Germinal center (tissue), 1 donor: ENCODE results near the gene RAD51B.
A peak's percentile ranks its signal among the peaks of the same experiment; 100 is the strongest.
"Not testable (repeated sequence)": the region's sequence is repeated elsewhere in the genome, so short reads cannot be mapped to it uniquely, and the experiment has no call there.

ENCODE experiments used
- DNase-seq: peaks from one replicate; pipeline ENCODE4 v3.0.0; 2012; ENCODE audit warnings: mixed read lengths, low spot score

RAD51B gene

GRCh38 chr14:67984274-67984673 lies 164.7 kb downstream of the RAD51B start:
- DNase-seq, result no peak

- DNase-seq, result no peak
Measured at GRCh38 chr14:67986131-67986841, 166.7 kb downstream of the RAD51B start.

- no peak for DNase-seq
Measured at GRCh38 chr14:67987606-67988005, 168.0 kb downstream of the RAD51B start.

GRCh38 chr14:67988210-67988609 lies 168.6 kb downstream of the RAD51B start:
- not testable (repeated sequence) for DNase-seq

GRCh38 chr14:67990576-67990975 lies 171.0 kb downstream of the RAD51B start:
- DNase-seq, result no peak

GRCh38 chr14:67994531-67994930 lies 175.0 kb downstream of the RAD51B start:
- DNase-seq, result no peak

GRCh38 chr14:67996235-67996634 lies 176.7 kb downstream of the RAD51B start:
- DNase-seq, result no peak

GRCh38 chr14:67998834-67999233 lies 179.3 kb downstream of the RAD51B start:
- no peak for DNase-seq

- no peak for DNase-seq
Measured at GRCh38 chr14:67999290-67999689, 179.7 kb downstream of the RAD51B start.

GRCh38 chr14:67999705-68000384 lies 180.3 kb downstream of the RAD51B start:
- no peak for DNase-seq

GRCh38 chr14:68000511-68000910 lies 180.9 kb downstream of the RAD51B start:
- no peak for DNase-seq

GRCh38 chr14:68008491-68008890 lies 188.9 kb downstream of the RAD51B start:
- no peak for DNase-seq

GRCh38 chr14:68011406-68012028 lies 191.9 kb downstream of the RAD51B start:
- DNase-seq, result no peak

- DNase-seq, result no peak
Measured at GRCh38 chr14:68012871-68013270, 193.3 kb downstream of the RAD51B start.

- no peak for DNase-seq
Measured at GRCh38 chr14:68013326-68013725, 193.7 kb downstream of the RAD51B start.

- DNase-seq, result no peak
Measured at GRCh38 chr14:68014771-68015170, 195.2 kb downstream of the RAD51B start.

- no peak for DNase-seq
Measured at GRCh38 chr14:68015356-68016254, 196.0 kb downstream of the RAD51B start.

GRCh38 chr14:68016255-68016914 lies 196.8 kb downstream of the RAD51B start:
- no peak for DNase-seq

- no peak for DNase-seq
Measured at GRCh38 chr14:68018598-68018997, 199.0 kb downstream of the RAD51B start.

GRCh38 chr14:68020493-68020892 lies 200.9 kb downstream of the RAD51B start:
- no peak for DNase-seq

- DNase-seq, result peak; percentile 14
Measured at GRCh38 chr14:68020999-68021663, 201.6 kb downstream of the RAD51B start.
